Vagina (tissue), 2 donors: ENCODE measurements around the gene PCSK5. TPM values are rescaled to one million over a fixed set of nuclear protein-coding genes. Genes with fewer than 3 reads are reported as not detected.

Experiments used
- DNase-seq, 2 donors: peaks; one replicate each; pipeline ENCODE4 v3.0.0-alpha.2; 2017; ENCODE audit errors: extremely low spot score in 2 of 2
- H3K27ac ChIP-seq: fragments of 200-600 bp; sonication (generic); one replicate; pipeline ENCODE4 v1.5.1; 2019
- H3K27me3 ChIP-seq: fragments of 200-600 bp; sonication (generic); one replicate; pipeline ENCODE4 v1.5.1; 2019
- H3K36me3 ChIP-seq, 2 donors: fragments of 200-600 bp; sonication (generic); one replicate each; pipeline ENCODE4 v1.5.1; 2017 to 2019
- H3K4me1 ChIP-seq: fragments of 200-600 bp; sonication (generic); one replicate; pipeline ENCODE4 v1.5.1; 2019
- H3K4me3 ChIP-seq, 2 donors: fragments of 200-600 bp; sonication (generic); 1 replicate in 1 of 2; 2 replicates in 1 of 2; pipeline ENCODE4 v1.5.1; 2016 to 2019
- H3K9me3 ChIP-seq: fragments of 200-600 bp; sonication (generic); one replicate; pipeline ENCODE4 v1.5.1; 2019
- POLR2A ChIP-seq, 2 donors: fragments of 450-650 bp; IDR thresholded peaks; one replicate each; pipeline ENCODE4 v1.6.1; 2017; ENCODE audit warnings: antibody characterized with exemption in 2 of 2, mild to moderate bottlenecking in 2 of 2, moderate library complexity in 2 of 2
- POLR2AphosphoS5 ChIP-seq, 2 donors: sonication (generic); formaldehyde crosslinking; IDR thresholded peaks; one replicate each; pipeline ENCODE4 v1.9.0; 2017; ENCODE audit warnings: antibody characterized with exemption in 2 of 2, mild to moderate bottlenecking in 2 of 2, low read depth in 1 of 2; ENCODE audit not compliant: insufficient read depth in 1 of 2
- intact Hi-C: fragments of 100-400 bp; cut with DNase I; formaldehyde crosslinking; loops from one replicate; pipeline ENCODE4 v1.15.1; 2023
- total RNA-seq: library from RNA; depleted of rRNA; stranded (reverse); fragments of >200 nt; gene quantifications from one replicate; pipeline ENCODE4 v1.2.3, GENCODE V29; 2016
- TF ChIP-seq, protein P1 (sequence below), 3 experiments: fragments of 450-650 bp in 2 of 3; fragments of 200-600 bp in 1 of 3; sonication (generic) in 1 of 3; IDR thresholded peaks; one replicate each; pipeline ENCODE4 v1.5.1; 2017 to 2019; ENCODE audit warnings: antibody characterized with exemption in 3 of 3, mild to moderate bottlenecking in 2 of 3, moderate library complexity in 2 of 3

The PCSK5 gene
- total RNA-seq, 1 donor from 2014 or later, result 22.6 TPM

DNA sequence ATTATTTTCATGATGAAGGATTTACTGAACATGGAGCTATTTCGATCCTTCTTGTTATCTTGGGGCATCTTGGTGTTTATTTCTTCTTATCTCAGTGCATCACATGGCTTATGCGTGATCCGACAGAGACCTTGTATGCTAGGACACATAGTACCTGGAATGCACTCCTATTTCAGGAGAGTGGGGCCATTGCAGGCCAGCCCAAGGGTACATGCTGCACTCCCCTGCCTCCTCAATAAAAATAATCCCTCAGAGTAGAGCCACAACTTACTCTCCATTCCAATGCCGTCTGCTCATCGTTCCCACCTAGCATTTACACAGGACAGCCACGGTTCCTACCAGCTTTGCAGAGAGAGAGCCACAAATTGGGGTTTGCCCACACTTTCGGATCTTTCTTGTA lies 43.5 kb downstream of the PCSK5 start:
- intact Hi-C loops, result loop anchor here (2.0 kb wide), 1 partner anchor 37 kb away; no protein-coding TSS in a partner anchor
- no peak overlapping the region for H3K27ac ChIP-seq
- H3K4me3 ChIP-seq, result no peak overlapping the region
- no peaks in the 10 kb centered on the region for H3K27me3 ChIP-seq
- H3K9me3 ChIP-seq, result no peaks in the 10 kb centered on the region
- peaks cover 0 to 7% of the 10 kb centered on the region in 2 donors for H3K36me3 ChIP-seq
- TF ChIP-seq POLR2AphosphoS5 (IDR thresholded peaks at IDR 0.05; ENCODE audit: insufficient read depth in 1 of 2, low read depth in 1 of 2), result no peak
- TF ChIP-seq, protein P1, sequence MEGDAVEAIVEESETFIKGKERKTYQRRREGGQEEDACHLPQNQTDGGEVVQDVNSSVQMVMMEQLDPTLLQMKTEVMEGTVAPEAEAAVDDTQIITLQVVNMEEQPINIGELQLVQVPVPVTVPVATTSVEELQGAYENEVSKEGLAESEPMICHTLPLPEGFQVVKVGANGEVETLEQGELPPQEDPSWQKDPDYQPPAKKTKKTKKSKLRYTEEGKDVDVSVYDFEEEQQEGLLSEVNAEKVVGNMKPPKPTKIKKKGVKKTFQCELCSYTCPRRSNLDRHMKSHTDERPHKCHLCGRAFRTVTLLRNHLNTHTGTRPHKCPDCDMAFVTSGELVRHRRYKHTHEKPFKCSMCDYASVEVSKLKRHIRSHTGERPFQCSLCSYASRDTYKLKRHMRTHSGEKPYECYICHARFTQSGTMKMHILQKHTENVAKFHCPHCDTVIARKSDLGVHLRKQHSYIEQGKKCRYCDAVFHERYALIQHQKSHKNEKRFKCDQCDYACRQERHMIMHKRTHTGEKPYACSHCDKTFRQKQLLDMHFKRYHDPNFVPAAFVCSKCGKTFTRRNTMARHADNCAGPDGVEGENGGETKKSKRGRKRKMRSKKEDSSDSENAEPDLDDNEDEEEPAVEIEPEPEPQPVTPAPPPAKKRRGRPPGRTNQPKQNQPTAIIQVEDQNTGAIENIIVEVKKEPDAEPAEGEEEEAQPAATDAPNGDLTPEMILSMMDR (IDR thresholded peaks at IDR 0.05), result no peak
- TF ChIP-seq POLR2A (IDR thresholded peaks at IDR 0.05), result no peak
- DNase-seq, result no peak
- peaks cover 17% of the 10 kb centered on the region for H3K4me1 ChIP-seq

DNA sequence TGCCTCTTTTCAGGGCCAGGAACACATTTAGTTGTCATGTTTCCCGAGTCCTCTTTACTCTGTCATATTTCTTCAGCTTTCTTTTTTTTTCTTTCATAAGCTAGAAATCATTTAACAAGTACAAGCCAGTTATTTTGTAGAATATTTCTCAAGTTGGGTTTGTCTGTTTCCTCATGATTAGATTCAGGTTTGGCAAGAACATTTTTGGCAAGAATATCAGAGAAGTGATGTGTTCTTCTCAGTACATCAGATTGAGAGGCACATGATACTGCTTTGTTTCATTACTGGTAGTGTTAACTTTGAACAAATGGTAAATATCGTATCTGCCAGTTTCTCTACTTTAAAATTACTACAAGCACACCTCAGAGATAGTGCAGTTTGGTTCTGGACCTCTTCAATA lies 45.1 kb downstream of the PCSK5 start:
- TF ChIP-seq POLR2AphosphoS5 (IDR thresholded peaks at IDR 0.05; ENCODE audit: insufficient read depth in 1 of 2, low read depth in 1 of 2), result no peak
- TF ChIP-seq, protein P1 (IDR thresholded peaks at IDR 0.05), result no peak
- TF ChIP-seq POLR2A (IDR thresholded peaks at IDR 0.05), result no peak
- H3K27me3 ChIP-seq, result no peaks in the 10 kb centered on the region
- intact Hi-C loops, result no loop called here
- H3K9me3 ChIP-seq, result no peaks in the 10 kb centered on the region
- no peak for DNase-seq
- H3K27ac ChIP-seq, result no peak overlapping the region
- H3K4me3 ChIP-seq, result no peak overlapping the region
- H3K4me1 ChIP-seq, result peaks cover 8% of the 10 kb centered on the region
- peaks cover 0 to 7% of the 10 kb centered on the region in 2 donors for H3K36me3 ChIP-seq

DNA sequence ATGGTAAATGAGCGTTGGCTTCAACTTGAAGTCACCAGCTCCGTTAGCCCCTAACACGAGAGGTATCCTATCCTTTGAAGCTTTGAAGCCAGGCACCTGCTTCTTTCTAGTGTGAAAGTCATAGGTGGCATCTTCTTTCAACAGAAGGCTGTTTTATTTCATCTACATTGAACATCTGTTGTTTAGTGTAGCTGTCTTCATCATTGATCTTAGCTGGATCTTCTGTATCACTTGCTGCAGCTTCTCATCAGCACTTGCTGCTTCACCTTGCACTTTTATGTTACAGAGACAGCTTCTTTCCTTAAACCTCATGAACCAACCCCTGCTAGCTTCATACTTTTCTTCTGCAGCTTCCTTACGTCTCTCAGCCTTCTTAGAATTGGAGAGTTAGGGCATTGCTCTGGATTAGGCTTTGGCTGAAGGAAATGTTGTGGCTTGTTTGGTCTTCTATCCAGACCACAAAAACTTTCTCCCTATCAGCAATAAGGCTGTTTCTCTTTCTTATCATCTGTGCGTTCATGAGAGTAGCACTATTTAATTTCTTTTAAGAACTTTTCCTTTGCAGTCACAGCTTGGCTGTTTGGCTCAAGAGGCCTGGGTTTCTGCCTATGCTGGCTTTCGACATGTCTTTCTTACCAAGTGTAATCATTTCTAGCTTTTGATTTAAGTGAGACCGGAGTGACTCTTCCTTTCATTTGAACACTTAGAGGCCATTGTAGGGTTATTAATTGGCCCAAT lies 47.2 kb downstream of the PCSK5 start:
- Histone ChIP-seq H3K9me3 (no peaks in the 10 kb centered on the region), H3K27ac (no peak overlapping the region), H3K36me3 (peaks cover 0 to 7% of the 10 kb centered on the region in 2 donors), H3K4me3 (no peak overlapping the region), H3K4me1 (no peaks in the 10 kb centered on the region), H3K27me3 (no peaks in the 10 kb centered on the region)
- no peak for DNase-seq
- TF ChIP-seq, protein P1 (IDR thresholded peaks at IDR 0.05), result no peak
- TF ChIP-seq POLR2AphosphoS5 (IDR thresholded peaks at IDR 0.05; ENCODE audit: insufficient read depth in 1 of 2, low read depth in 1 of 2) (no peak), POLR2A (IDR thresholded peaks at IDR 0.05) (no peak)
- intact Hi-C loops, result no loop called here

DNA sequence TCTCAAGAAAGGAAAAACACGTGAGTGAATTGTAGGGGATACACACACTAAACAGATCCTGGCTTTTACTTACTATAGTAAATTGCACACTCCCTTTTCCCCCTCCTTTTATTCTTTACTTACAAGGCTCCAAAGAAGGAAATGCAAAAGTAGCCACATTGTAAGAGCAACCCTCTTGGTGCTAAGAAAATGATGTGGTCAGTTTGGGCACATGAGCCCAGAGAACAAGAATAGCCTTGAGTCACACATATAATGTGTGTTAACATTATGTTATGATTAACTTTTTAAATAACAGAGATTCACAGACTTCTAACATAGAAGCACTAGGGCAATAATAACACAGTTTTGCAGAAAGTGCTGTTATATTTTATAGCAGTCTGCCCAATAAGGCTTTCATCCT lies 48.5 kb downstream of the PCSK5 start:
- Histone ChIP-seq H3K27me3 (no peaks in the 10 kb centered on the region), H3K9me3 (no peaks in the 10 kb centered on the region), H3K36me3 (peaks cover 0 to 4% of the 10 kb centered on the region in 2 donors), H3K4me3 (no peak overlapping the region), H3K4me1 (no peaks in the 10 kb centered on the region), H3K27ac (no peak overlapping the region)
- TF ChIP-seq POLR2A (IDR thresholded peaks at IDR 0.05) (no peak), POLR2AphosphoS5 (IDR thresholded peaks at IDR 0.05; ENCODE audit: insufficient read depth in 1 of 2, low read depth in 1 of 2) (no peak)
- TF ChIP-seq, protein P1 (IDR thresholded peaks at IDR 0.05), result no peak
- intact Hi-C loops, result no loop called here
- no peak for DNase-seq

DNA sequence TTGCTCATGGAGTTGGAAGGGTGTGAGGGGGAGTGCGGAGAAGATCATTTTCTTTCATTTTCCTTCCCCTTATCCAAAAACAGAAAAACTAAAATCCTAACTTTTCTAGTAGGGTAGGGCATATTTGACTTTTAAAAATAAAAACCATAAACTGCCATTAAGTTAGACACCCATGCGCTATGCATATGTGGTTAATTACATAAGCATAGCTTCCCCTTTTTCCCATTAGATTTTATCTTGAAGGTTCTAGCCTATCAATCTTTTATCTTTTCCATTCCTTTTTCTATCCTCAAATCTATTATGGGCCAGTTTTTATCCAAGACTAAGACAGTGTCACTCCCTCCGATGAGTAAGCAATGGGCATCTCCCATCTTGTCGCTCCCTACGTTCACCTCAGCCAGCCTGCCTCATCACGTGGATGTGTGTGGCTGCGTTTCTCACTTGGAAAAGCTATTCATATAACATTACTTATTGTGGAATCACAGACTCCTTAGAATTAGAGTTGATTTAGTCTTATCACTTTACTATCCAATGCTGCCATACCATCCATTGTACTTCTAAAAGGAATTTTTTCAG lies 49.2 kb downstream of the PCSK5 start:
- Histone ChIP-seq H3K9me3 (no peaks in the 10 kb centered on the region), H3K4me1 (no peaks in the 10 kb centered on the region), H3K36me3 (no peaks in the 10 kb centered on the region), H3K4me3 (no peak overlapping the region), H3K27ac (no peak overlapping the region), H3K27me3 (no peaks in the 10 kb centered on the region)
- no peak for DNase-seq
- TF ChIP-seq POLR2A (IDR thresholded peaks at IDR 0.05), result no peak
- TF ChIP-seq, protein P1 (IDR thresholded peaks at IDR 0.05), result no peak
- TF ChIP-seq POLR2AphosphoS5 (IDR thresholded peaks at IDR 0.05; ENCODE audit: insufficient read depth in 1 of 2, low read depth in 1 of 2), result no peak
- intact Hi-C loops, result no loop called here
